ENCODE results near the gene NMNAT2. TPM values are rescaled to one million over a fixed set of nuclear protein-coding genes. Genes with fewer than 3 reads are reported as not detected.

The NMNAT2 gene
- total and polyA plus RNA-seq, 2 donors (not counting 3 experiments of a cell fraction or from before 2014, with no cell fraction given) = 0.28 to 0.38 TPM

- peaks cover 0 to 10% of the 10 kb centered on the region in 2 experiments for H3K27me3 ChIP-seq (ENCODE audit: control insufficient read depth in 2 of 2, insufficient read depth in 2 of 2, low read length in 2 of 2)
- dilution Hi-C loops (cut with MboI; ENCODE audit: extremely low pct_ligation_motif_present, low sequenced_read_pairs) = no loop called here
- H3K9ac ChIP-seq (replicated peaks; ENCODE audit: extremely low read depth, insufficient read depth, low read length) = no peak overlapping the region
- no peaks in the 10 kb centered on the region for H3K9me1 ChIP-seq (replicated peaks; ENCODE audit: control insufficient read depth, extremely low read depth, insufficient read depth, low read length)
- H3K36me3 ChIP-seq (ENCODE audit: control insufficient read depth in 2 of 2, extremely low read depth in 1 of 2, insufficient read depth in 2 of 2, low read length in 2 of 2) = no peaks in the 10 kb centered on the region
- no peaks in the 10 kb centered on the region for H3K79me2 ChIP-seq (ENCODE audit: control insufficient read depth, insufficient read depth, low read length)
- FAIRE-seq (no peak), DNase-seq (ENCODE audit: low read depth, low spot score) (no peak)
- no peaks in the 10 kb centered on the region for H3K4me1 ChIP-seq (ENCODE audit: control insufficient read depth, extremely low read depth, insufficient read depth, low read length)
- ChIA-PET CTCF (interaction anchor here (0.6 to 1.3 kb wide), 3 partner anchors 11 to 47 kb away, joined by 3 to 4 read pairs (median 3); no protein-coding TSS in a partner anchor), POLR2A (no interaction called here)
- H3K9me3 ChIP-seq (replicated peaks; ENCODE audit: control insufficient read depth, insufficient read depth, low read length) = no peaks in the 10 kb centered on the region
- intact Hi-C loops (cut with micrococcal nuclease) = no loop called here
- H3K4me2 ChIP-seq (ENCODE audit: insufficient read depth, low read length) = no peak overlapping the region
- H3K4me3 ChIP-seq (replicated peaks in 1 of 3; ENCODE audit: insufficient read depth in 1 of 3, low read depth in 1 of 3, low read length in 3 of 3) = no peak overlapping the region
- no peak overlapping the region for H3K27ac ChIP-seq (ENCODE audit: insufficient read depth, low read depth, low read length)
- H2AFZ ChIP-seq (ENCODE audit: low read depth, low read length) = no peak overlapping the region
- TF ChIP-seq JUN (IDR thresholded peaks at IDR 0.05; ENCODE audit: borderline replicate concordance, insufficient read depth, insufficient read length, low read depth) (no peak), FOS (IDR thresholded peaks at IDR 0.05; ENCODE audit: borderline replicate concordance, insufficient read depth, low read length) (no peak), POLR2AphosphoS5 (IDR thresholded peaks at IDR 0.05; ENCODE audit: insufficient read depth, low read depth, low read length) (no peak)
- TF ChIP-seq, protein P1, sequence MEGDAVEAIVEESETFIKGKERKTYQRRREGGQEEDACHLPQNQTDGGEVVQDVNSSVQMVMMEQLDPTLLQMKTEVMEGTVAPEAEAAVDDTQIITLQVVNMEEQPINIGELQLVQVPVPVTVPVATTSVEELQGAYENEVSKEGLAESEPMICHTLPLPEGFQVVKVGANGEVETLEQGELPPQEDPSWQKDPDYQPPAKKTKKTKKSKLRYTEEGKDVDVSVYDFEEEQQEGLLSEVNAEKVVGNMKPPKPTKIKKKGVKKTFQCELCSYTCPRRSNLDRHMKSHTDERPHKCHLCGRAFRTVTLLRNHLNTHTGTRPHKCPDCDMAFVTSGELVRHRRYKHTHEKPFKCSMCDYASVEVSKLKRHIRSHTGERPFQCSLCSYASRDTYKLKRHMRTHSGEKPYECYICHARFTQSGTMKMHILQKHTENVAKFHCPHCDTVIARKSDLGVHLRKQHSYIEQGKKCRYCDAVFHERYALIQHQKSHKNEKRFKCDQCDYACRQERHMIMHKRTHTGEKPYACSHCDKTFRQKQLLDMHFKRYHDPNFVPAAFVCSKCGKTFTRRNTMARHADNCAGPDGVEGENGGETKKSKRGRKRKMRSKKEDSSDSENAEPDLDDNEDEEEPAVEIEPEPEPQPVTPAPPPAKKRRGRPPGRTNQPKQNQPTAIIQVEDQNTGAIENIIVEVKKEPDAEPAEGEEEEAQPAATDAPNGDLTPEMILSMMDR (IDR thresholded peaks at IDR 0.05; ENCODE audit: extremely low read depth in 1 of 2, insufficient read depth in 1 of 2, low read depth in 1 of 2, low read length in 2 of 2) = no peak
- BruUV-seq (replicated peaks) = no TSS peak
- no peaks in the 10 kb centered on the region for H4K20me1 ChIP-seq (replicated peaks; ENCODE audit: control insufficient read depth, extremely low read depth, insufficient read depth, low read length)
Measured at GRCh38 chr1:183433703-183434102, 15.5 kb upstream of the NMNAT2 start.

DNA sequence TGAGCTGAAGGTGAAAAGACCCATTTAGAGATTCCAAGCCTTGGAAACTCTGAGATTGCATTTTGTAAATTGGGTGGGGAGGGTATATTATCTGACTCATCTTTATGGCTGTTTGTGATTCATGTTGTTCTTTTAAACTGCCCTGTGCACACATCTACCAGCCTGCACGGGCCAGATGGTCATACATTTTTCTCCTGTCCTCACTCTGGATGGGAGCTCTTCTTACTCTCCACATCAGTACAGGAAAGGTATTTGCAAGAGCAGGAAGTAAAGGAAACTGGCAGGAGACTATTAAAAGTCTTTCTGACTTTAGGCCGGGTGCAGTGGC, 14.3 kb upstream of the NMNAT2 start:
- FAIRE-seq (no peak), DNase-seq (ENCODE audit: low read depth, low spot score) (no peak)
- peaks cover 0 to 10% of the 10 kb centered on the region in 2 experiments for H3K27me3 ChIP-seq (ENCODE audit: control insufficient read depth in 2 of 2, insufficient read depth in 2 of 2, low read length in 2 of 2)
- H3K79me2 ChIP-seq (ENCODE audit: control insufficient read depth, insufficient read depth, low read length) = no peaks in the 10 kb centered on the region
- dilution Hi-C loops (cut with MboI; ENCODE audit: extremely low pct_ligation_motif_present, low sequenced_read_pairs) (no loop called here), intact Hi-C loops (cut with micrococcal nuclease) (no loop called here)
- no peak overlapping the region for H2AFZ ChIP-seq (ENCODE audit: low read depth, low read length)
- H3K36me3 ChIP-seq (ENCODE audit: control insufficient read depth in 2 of 2, extremely low read depth in 1 of 2, insufficient read depth in 2 of 2, low read length in 2 of 2) = no peaks in the 10 kb centered on the region
- H4K20me1 ChIP-seq (replicated peaks; ENCODE audit: control insufficient read depth, extremely low read depth, insufficient read depth, low read length) = no peaks in the 10 kb centered on the region
- ChIA-PET CTCF (no interaction called here), POLR2A (no interaction called here)
- TF ChIP-seq POLR2A (IDR thresholded peaks at IDR 0.05; ENCODE audit: low read depth, low read length) (no peak), FOS (IDR thresholded peaks at IDR 0.05; ENCODE audit: borderline replicate concordance, insufficient read depth, low read length) (no peak), MAX (IDR thresholded peaks at IDR 0.05; ENCODE audit: insufficient read depth, insufficient read length) (no peak), EZH2 (IDR thresholded peaks at IDR 0.05; ENCODE audit: borderline replicate concordance, low read depth, low read length, severe bottlenecking) (no peak), MYC (IDR thresholded peaks at IDR 0.05; ENCODE audit: low read depth, low read length) (no peak), JUN (IDR thresholded peaks at IDR 0.05; ENCODE audit: borderline replicate concordance, insufficient read depth, insufficient read length, low read depth) (no peak), GATA2 (IDR thresholded peaks at IDR 0.05; ENCODE audit: insufficient read depth, insufficient read length, low read depth, low read length) (no peak), POLR2AphosphoS5 (IDR thresholded peaks at IDR 0.05; ENCODE audit: insufficient read depth, low read depth, low read length) (no peak)
- TF ChIP-seq, protein P1 (IDR thresholded peaks at IDR 0.05; ENCODE audit: extremely low read depth in 1 of 2, insufficient read depth in 1 of 2, low read depth in 1 of 2, low read length in 2 of 2) = no peak
- no peaks in the 10 kb centered on the region for H3K9me1 ChIP-seq (replicated peaks; ENCODE audit: control insufficient read depth, extremely low read depth, insufficient read depth, low read length)
- no peak overlapping the region for H3K9ac ChIP-seq (replicated peaks; ENCODE audit: extremely low read depth, insufficient read depth, low read length)
- no peak overlapping the region for H3K4me3 ChIP-seq (replicated peaks in 1 of 3; ENCODE audit: insufficient read depth in 1 of 3, low read depth in 1 of 3, low read length in 3 of 3)
- no peaks in the 10 kb centered on the region for H3K9me3 ChIP-seq (replicated peaks; ENCODE audit: control insufficient read depth, insufficient read depth, low read length)
- H3K27ac ChIP-seq (ENCODE audit: insufficient read depth, low read depth, low read length) = no peak overlapping the region
- H3K4me2 ChIP-seq (ENCODE audit: insufficient read depth, low read length) = no peak overlapping the region
- no TSS peak for BruUV-seq (replicated peaks)
- no peaks in the 10 kb centered on the region for H3K4me1 ChIP-seq (ENCODE audit: control insufficient read depth, extremely low read depth, insufficient read depth, low read length)
